HG03432 (cell line): ENCODE measurements around the gene COL1A1.

Experiments used
- ATAC-seq: cut with Tn5 transposase; IDR thresholded peaks from one replicate; pipeline ENCODE4 v1.9.1; 2021; ENCODE audit warnings: mild to moderate bottlenecking, moderate library complexity; ENCODE audit not compliant: unreplicated experiment

COL1A1 gene

GRCh38 chr17:50145532-50146229, 55.8 kb downstream of the COL1A1 start:
- no peak for ATAC-seq

GRCh38 chr17:50144845-50145531, 56.4 kb downstream of the COL1A1 start:
- no peak for ATAC-seq

- ATAC-seq = no peak
Observed at GRCh38 chr17:50144355-50144754, 57.1 kb downstream of the COL1A1 start.

GRCh38 chr17:50143461-50144176, 57.8 kb downstream of the COL1A1 start:
- ATAC-seq = no peak

- ATAC-seq = no peak
Observed at GRCh38 chr17:50141745-50142110, 59.7 kb downstream of the COL1A1 start.

- no peak for ATAC-seq
Observed at GRCh38 chr17:50141026-50141744, 60.2 kb downstream of the COL1A1 start.

GRCh38 chr17:50139950-50140885, 61.2 kb downstream of the COL1A1 start:
- ATAC-seq = peak; percentile 66

- ATAC-seq = no peak
Observed at GRCh38 chr17:50139185-50139783, 62.1 kb downstream of the COL1A1 start.

- no peak for ATAC-seq
Observed at GRCh38 chr17:50137042-50137441, 64.4 kb downstream of the COL1A1 start.

- no peak for ATAC-seq
Observed at GRCh38 chr17:50136096-50136687, 65.2 kb downstream of the COL1A1 start.

GRCh38 chr17:50135316-50136095, 65.9 kb downstream of the COL1A1 start:
- no peak for ATAC-seq

- ATAC-seq = no peak
Observed at GRCh38 chr17:50134206-50135110, 67.0 kb downstream of the COL1A1 start.

GRCh38 chr17:50133769-50134099, 67.7 kb downstream of the COL1A1 start:
- no peak for ATAC-seq
